ENCODE measurements around the gene LTBP3.

The LTBP3 gene

GRCh38 chr11:65590240-65590738, 32.1 kb upstream of the LTBP3 start:
- no peaks in the 10 kb centered on the region for H3K9me3 ChIP-seq (ENCODE audit: insufficient read depth, low read length)
- peaks cover 42% of the 10 kb centered on the region for H3K4me1 ChIP-seq (ENCODE audit: insufficient read depth, insufficient read length)
- DNase-seq (ENCODE audit: low read depth, low spot score), result no peak
- H3K9ac ChIP-seq (ENCODE audit: insufficient read length, low read depth), result no peak overlapping the region
- TF ChIP-seq SUZ12 (IDR thresholded peaks at IDR 0.05; ENCODE audit: extremely low read depth, insufficient read depth, insufficient read length), result no peak
- TF ChIP-seq ZNF274 (IDR thresholded peaks at IDR 0.05; ENCODE audit: low read depth, low read length), result no peak
- TF ChIP-seq YY1 (IDR thresholded peaks at IDR 0.05; ENCODE audit: insufficient read depth, insufficient read length), result no peak
- H3K27me3 ChIP-seq (ENCODE audit: insufficient read depth, insufficient read length), result peaks cover 5% of the 10 kb centered on the region
- H3K4me3 ChIP-seq (ENCODE audit: insufficient read length, low read depth), result no peak overlapping the region
- peaks cover 18% of the 10 kb centered on the region for H3K36me3 ChIP-seq (ENCODE audit: insufficient read depth, insufficient read length, low read length)

GRCh38 chr11:65589444-65590239, 31.5 kb upstream of the LTBP3 start:
- no peak for DNase-seq (ENCODE audit: low read depth, low spot score)
- no peak overlapping the region for H3K4me3 ChIP-seq (ENCODE audit: insufficient read length, low read depth)
- H3K27me3 ChIP-seq (ENCODE audit: insufficient read depth, insufficient read length), result peaks cover 5% of the 10 kb centered on the region

DNA sequence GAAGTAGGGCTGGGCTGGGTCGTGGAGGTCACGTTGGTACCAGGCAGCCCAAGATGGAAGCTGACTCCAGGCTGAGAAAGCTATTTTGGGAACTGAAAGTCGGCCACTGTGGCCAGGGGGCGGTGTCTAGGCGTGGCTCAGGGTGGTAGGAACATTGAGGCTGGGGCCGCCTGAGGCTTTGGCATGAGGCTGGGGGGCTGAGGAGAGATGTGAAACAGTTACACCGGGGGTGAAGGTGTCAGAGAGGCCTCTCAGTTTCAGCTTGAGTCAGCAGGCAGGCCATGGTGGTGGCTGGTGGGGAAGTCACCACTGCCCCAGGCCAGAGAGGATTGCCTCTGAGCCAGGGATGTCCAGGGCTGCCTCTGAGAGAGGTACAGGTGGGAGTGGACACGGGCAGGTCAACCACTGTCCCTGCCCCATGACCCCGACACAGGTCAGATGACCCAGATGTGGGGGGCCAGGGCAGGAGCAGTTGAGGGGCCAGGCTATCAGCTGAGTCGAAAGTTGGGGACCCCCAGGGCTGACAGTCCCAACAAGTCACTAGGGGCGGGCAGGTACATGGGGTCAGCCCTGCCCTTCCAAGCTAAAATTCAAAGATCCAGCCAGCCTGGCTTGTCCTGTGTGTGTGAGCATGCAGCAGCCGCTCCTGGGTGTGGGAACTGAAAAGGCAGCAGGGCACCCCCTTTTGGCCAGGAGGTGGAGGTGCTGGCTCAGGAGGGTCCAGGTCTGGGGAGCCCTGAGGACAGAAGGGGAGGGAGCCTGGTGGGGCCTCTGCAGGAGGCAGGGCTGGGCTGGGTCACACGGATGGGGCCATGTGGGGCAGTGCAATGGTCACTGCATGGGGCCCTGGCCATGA, 30.3 kb upstream of the LTBP3 start:
- H3K27me3 ChIP-seq (ENCODE audit: insufficient read depth, insufficient read length), result peaks cover 5% of the 10 kb centered on the region

More at GRCh38 chr11:65589444-65590239, 31.5 kb upstream of the LTBP3 start:
- TF ChIP-seq YY1 (IDR thresholded peaks at IDR 0.05; ENCODE audit: insufficient read depth, insufficient read length), result no peak
- TF ChIP-seq ZNF274 (IDR thresholded peaks at IDR 0.05; ENCODE audit: low read depth, low read length), result no peak
- TF ChIP-seq SUZ12 (IDR thresholded peaks at IDR 0.05; ENCODE audit: extremely low read depth, insufficient read depth, insufficient read length), result no peak
- H3K36me3 ChIP-seq (ENCODE audit: insufficient read depth, insufficient read length, low read length), result peaks cover 22% of the 10 kb centered on the region
- H3K9me3 ChIP-seq (ENCODE audit: insufficient read depth, low read length), result no peaks in the 10 kb centered on the region
- H3K4me1 ChIP-seq (ENCODE audit: insufficient read depth, insufficient read length), result peaks cover 42% of the 10 kb centered on the region
- peak overlapping the region; percentile 51 for H3K9ac ChIP-seq (ENCODE audit: insufficient read length, low read depth)

DNA sequence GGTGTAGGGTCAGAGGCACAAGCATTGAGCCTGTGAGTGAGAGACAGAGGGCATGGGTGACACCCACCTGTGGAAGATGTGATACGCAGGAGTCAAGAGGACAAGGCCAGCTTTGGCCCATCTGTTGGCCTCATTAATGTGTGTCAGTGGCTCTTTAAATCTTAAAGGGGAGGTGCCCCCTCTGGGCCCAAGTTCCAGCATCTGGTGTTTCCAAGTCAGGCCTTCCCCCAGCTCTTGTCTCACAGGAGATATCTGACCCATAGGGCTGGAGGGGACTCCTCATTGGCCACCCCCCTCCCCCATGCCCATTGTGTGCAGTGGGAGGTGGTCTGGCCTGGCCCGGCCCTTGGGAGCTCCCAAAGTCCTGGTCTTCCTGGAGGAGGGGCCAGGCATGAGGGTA, 28.5 kb upstream of the LTBP3 start:
- peaks cover 30% of the 10 kb centered on the region for H3K4me1 ChIP-seq (ENCODE audit: insufficient read depth, insufficient read length)
- no peaks in the 10 kb centered on the region for H3K27me3 ChIP-seq (ENCODE audit: insufficient read depth, insufficient read length)
- H3K36me3 ChIP-seq (ENCODE audit: insufficient read depth, insufficient read length, low read length), result peaks cover 34% of the 10 kb centered on the region
- TF ChIP-seq SUZ12 (IDR thresholded peaks at IDR 0.05; ENCODE audit: extremely low read depth, insufficient read depth, insufficient read length) (no peak), ZNF274 (IDR thresholded peaks at IDR 0.05; ENCODE audit: low read depth, low read length) (no peak), YY1 (IDR thresholded peaks at IDR 0.05; ENCODE audit: insufficient read depth, insufficient read length) (no peak)
- no peaks in the 10 kb centered on the region for H3K9me3 ChIP-seq (ENCODE audit: insufficient read depth, low read length)
- H3K4me3 ChIP-seq (ENCODE audit: insufficient read length, low read depth), result no peak overlapping the region
- DNase-seq (ENCODE audit: low read depth, low spot score), result peak; percentile 64
- peak overlapping the region; percentile 75 for H3K9ac ChIP-seq (ENCODE audit: insufficient read length, low read depth)

More for the DNA sequence above, 30.3 kb upstream of the LTBP3 start:
- DNase-seq (ENCODE audit: low read depth, low spot score), result peak; percentile 48
- no peaks in the 10 kb centered on the region for H3K9me3 ChIP-seq (ENCODE audit: insufficient read depth, low read length)
- peaks cover 30% of the 10 kb centered on the region for H3K36me3 ChIP-seq (ENCODE audit: insufficient read depth, insufficient read length, low read length)
- H3K4me3 ChIP-seq (ENCODE audit: insufficient read length, low read depth), result no peak overlapping the region
- no peak for TF ChIP-seq YY1 (IDR thresholded peaks at IDR 0.05; ENCODE audit: insufficient read depth, insufficient read length)
- no peak for TF ChIP-seq SUZ12 (IDR thresholded peaks at IDR 0.05; ENCODE audit: extremely low read depth, insufficient read depth, insufficient read length)
- no peak for TF ChIP-seq ZNF274 (IDR thresholded peaks at IDR 0.05; ENCODE audit: low read depth, low read length)
- H3K9ac ChIP-seq (ENCODE audit: insufficient read length, low read depth), result peak overlapping the region; percentile 23
- peaks cover 40% of the 10 kb centered on the region for H3K4me1 ChIP-seq (ENCODE audit: insufficient read depth, insufficient read length)

DNA sequence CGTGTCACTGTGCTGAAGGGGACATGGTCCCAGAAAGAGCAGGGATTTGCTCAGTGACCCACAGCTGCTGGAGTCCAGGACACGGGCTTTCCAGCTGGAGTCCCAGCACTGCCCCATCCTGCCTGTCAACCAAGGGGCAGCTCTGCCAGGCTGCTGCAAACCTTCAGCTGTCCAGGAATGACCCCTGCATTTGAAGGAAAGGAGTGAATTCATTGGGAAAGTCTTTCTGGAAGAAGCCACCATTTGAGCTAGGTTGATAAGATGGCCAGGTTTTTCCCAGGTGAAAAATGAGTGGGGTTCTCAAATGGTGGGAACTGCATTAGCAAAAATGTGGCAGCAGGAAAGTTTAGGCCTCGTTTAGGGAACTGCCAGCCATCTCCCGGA, 28.1 kb upstream of the LTBP3 start:
- Histone ChIP-seq H3K4me1 (ENCODE audit: insufficient read depth, insufficient read length) (peaks cover 28% of the 10 kb centered on the region), H3K4me3 (ENCODE audit: insufficient read length, low read depth) (no peak overlapping the region), H3K9me3 (ENCODE audit: insufficient read depth, low read length) (no peaks in the 10 kb centered on the region), H3K9ac (ENCODE audit: insufficient read length, low read depth) (peak overlapping the region; percentile 75), H3K27me3 (ENCODE audit: insufficient read depth, insufficient read length) (no peaks in the 10 kb centered on the region), H3K36me3 (ENCODE audit: insufficient read depth, insufficient read length, low read length) (peaks cover 38% of the 10 kb centered on the region)
- TF ChIP-seq SUZ12 (IDR thresholded peaks at IDR 0.05; ENCODE audit: extremely low read depth, insufficient read depth, insufficient read length), result no peak
- TF ChIP-seq ZNF274 (IDR thresholded peaks at IDR 0.05; ENCODE audit: low read depth, low read length), result no peak
- TF ChIP-seq YY1 (IDR thresholded peaks at IDR 0.05; ENCODE audit: insufficient read depth, insufficient read length), result no peak
- DNase-seq (ENCODE audit: low read depth, low spot score), result no peak

DNA sequence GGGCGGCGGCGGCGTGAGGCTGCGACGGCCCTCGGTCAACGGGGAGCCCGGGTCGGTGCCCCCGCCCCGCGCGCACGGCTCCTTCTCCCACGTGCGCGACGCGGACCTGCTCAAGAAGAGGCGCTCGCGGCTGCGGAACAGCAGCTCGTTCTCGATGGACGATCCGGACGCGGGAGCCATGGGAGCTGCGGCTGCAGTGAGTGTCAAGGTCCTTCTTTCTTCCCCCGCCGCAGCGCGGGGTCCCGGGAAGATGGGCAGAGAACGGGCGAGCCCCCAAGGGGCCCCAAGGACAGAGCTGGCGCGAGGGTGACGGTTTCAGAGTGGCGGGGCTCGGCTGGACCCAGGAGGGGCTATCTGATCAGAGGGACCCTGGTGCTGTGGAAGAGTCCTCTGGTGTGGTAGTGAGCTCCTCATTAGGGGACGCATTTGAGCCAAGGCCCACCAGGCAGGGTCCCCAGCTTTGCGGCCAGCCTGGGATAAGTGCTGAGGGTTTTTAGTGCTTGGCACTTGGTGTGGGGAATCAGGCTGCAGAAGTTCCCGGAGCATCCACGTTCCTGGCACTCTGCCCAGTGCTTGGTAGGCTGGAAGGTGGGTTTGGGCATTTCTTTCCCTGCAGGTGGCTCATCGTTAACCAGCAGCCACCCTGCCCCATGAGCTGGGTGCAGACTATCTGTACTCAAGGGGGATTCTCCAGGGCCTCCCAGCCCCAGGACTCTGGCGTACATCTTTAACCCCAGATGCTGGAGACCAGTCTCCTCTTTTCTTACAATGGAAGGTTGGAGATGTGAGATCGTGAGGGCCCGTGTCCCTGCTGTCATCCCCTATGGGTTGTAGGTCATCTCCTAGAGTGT, 27.5 kb upstream of the LTBP3 start:
- no peak for TF ChIP-seq YY1 (IDR thresholded peaks at IDR 0.05; ENCODE audit: insufficient read depth, insufficient read length)
- Histone ChIP-seq H3K9ac (ENCODE audit: insufficient read length, low read depth) (peak overlapping the region; percentile 33), H3K36me3 (ENCODE audit: insufficient read depth, insufficient read length, low read length) (peaks cover 43% of the 10 kb centered on the region)

More for the DNA sequence above, 27.5 kb upstream of the LTBP3 start:
- Histone ChIP-seq H3K4me3 (ENCODE audit: insufficient read length, low read depth) (no peak overlapping the region), H3K4me1 (ENCODE audit: insufficient read depth, insufficient read length) (peaks cover 27% of the 10 kb centered on the region), H3K27me3 (ENCODE audit: insufficient read depth, insufficient read length) (no peaks in the 10 kb centered on the region), H3K9me3 (ENCODE audit: insufficient read depth, low read length) (no peaks in the 10 kb centered on the region)
- DNase-seq (ENCODE audit: low read depth, low spot score), result no peak

All from NT2/D1 (cell line).